D721Med (cell line): Measurements from ENCODE around the gene RIPK3.

ENCODE experiments used
- DNase-seq: peaks from one replicate; pipeline ENCODE4 v3.0.0; 2011; ENCODE audit warnings: low spot score; ENCODE audit not compliant: insufficient read length
- FAIRE-seq: peaks from 2 replicates; lab custom pipeline; 2011; peaks lifted over from hg19 to GRCh38; lab: Jason Lieb, UNC
- CTCF ChIP-seq: IDR thresholded peaks from 2 replicates; pipeline ENCODE4 v1.5.1; 2012; ENCODE audit warnings: mild to moderate bottlenecking, control low read depth; ENCODE audit not compliant: insufficient read depth; ENCODE audit errors: missing control alignments

The RIPK3 gene

GRCh38 chr14:24342889-24343288 is 3.1 kb upstream of the RIPK3 start:
- DNase-seq (no peak), FAIRE-seq (no peak)
- TF ChIP-seq CTCF = no peak

- FAIRE-seq (no peak), DNase-seq (no peak)
- TF ChIP-seq CTCF = no peak
Observed at GRCh38 chr14:24340606-24341005, 815 bp upstream of the RIPK3 start.

- no peak for TF ChIP-seq CTCF
- FAIRE-seq (no peak), DNase-seq (no peak)
Observed at GRCh38 chr14:24338843-24339242, 948 bp downstream of the RIPK3 start.

GRCh38 chr14:24337824-24338175 is 2.0 kb downstream of the RIPK3 start:
- DNase-seq (no peak), FAIRE-seq (no peak)
- TF ChIP-seq CTCF = no peak

- no peak for FAIRE-seq
- DNase-seq = no peak
- no peak for TF ChIP-seq CTCF
Observed at GRCh38 chr14:24337144-24337823, 2.5 kb downstream of the RIPK3 start.

GRCh38 chr14:24335461-24336171 is 4.2 kb downstream of the RIPK3 start:
- FAIRE-seq = no peak
- no peak for TF ChIP-seq CTCF
- DNase-seq = no peak
